Raji (cell line): ENCODE results near the gene LEPROT.

Experiments
- POLR2A ChIP-seq: IDR thresholded peaks from 2 replicates; pipeline ENCODE4 v1.6.1; 2011; ENCODE audit warnings: low read depth, low read length, control low read depth; ENCODE audit not compliant: insufficient read depth

Gene LEPROT

DNA sequence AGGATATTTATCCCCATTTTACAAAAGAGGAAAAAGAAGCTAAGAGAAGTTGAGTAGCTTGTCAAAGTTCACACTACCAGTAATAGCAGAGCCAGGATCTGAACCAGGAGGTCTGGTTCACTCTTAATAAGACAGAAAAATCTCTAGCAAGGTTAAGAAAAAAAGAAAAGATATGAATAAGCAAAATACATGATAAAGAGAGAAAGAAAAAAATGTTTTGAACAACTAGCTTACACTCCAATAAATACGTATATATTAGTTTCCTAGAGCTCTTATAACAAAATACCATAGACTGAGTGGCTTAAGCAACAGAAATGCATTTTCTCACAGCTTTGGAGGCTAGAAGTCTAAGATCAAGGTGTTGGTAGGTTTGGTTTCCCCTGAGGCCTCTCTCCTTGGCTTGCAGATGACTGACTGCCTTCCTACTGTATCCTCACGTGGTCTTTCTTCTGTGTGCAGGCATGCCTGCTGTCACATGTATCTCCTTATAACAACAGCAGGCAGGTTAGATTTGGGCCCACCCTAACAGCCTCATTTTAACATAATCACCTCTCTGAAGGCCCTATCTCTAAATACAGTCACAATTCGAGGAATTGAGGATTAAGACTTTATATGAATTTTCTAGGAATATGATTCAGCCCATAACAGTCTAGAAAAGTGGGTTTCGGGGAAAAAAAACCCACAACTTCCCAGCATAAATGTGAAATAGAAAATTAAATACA lies 60.4 kb downstream of the LEPROT start:
- no peak for TF ChIP-seq POLR2A

GRCh38 chr1:65483993-65484754 lies 63.7 kb downstream of the LEPROT start:
- no peak for TF ChIP-seq POLR2A
